ENCODE results near the gene CCDC57.

CCDC57 gene

GRCh38 chr17:82072827-82073226, 139.8 kb downstream of the CCDC57 start:
- Histone ChIP-seq H3K4me3 (IDR thresholded peaks at IDR 0.05; ENCODE audit: insufficient read depth, low read depth, low read length) (no peak overlapping the region), H3K4me1 (ENCODE audit: low read depth, poor library complexity, severe bottlenecking) (no peaks in the 10 kb centered on the region), H3K27me3 (ENCODE audit: insufficient read depth, low read depth) (no peaks in the 10 kb centered on the region; the same call in 1 of the 2 replicates), H2AFZ (ENCODE audit: low read depth) (no peak overlapping the region), H3K79me2 (ENCODE audit: insufficient read depth, low read depth) (no peaks in the 10 kb centered on the region), H3K27ac (no peak overlapping the region), H3K9ac (no peak overlapping the region), H4K20me1 (ENCODE audit: insufficient read depth) (no peaks in the 10 kb centered on the region), H3K4me2 (no peak overlapping the region), H3K36me3 (ENCODE audit: insufficient read depth) (no peaks in the 10 kb centered on the region)
- TF ChIP-seq CTCF (conservative IDR thresholded peaks at IDR 0.05; ENCODE audit: low read depth, low read length): no peak

GRCh38 chr17:82070611-82071010, 142.0 kb downstream of the CCDC57 start:
- H3K27ac ChIP-seq: no peak overlapping the region
- H4K20me1 ChIP-seq (ENCODE audit: insufficient read depth): no peaks in the 10 kb centered on the region
- H3K4me2 ChIP-seq: no peak overlapping the region
- H3K36me3 ChIP-seq (ENCODE audit: insufficient read depth): no peaks in the 10 kb centered on the region
- no peaks in the 10 kb centered on the region; the same call in 1 of the 2 replicates for H3K27me3 ChIP-seq (ENCODE audit: insufficient read depth, low read depth)
- no peak overlapping the region for H2AFZ ChIP-seq (ENCODE audit: low read depth)
- H3K4me3 ChIP-seq (IDR thresholded peaks at IDR 0.05; ENCODE audit: insufficient read depth, low read depth, low read length): no peak overlapping the region
- H3K4me1 ChIP-seq (ENCODE audit: low read depth, poor library complexity, severe bottlenecking): peaks cover 5% of the 10 kb centered on the region
- H3K9ac ChIP-seq: no peak overlapping the region
- no peak for TF ChIP-seq CTCF (conservative IDR thresholded peaks at IDR 0.05; ENCODE audit: low read depth, low read length)
- H3K79me2 ChIP-seq (ENCODE audit: insufficient read depth, low read depth): no peaks in the 10 kb centered on the region

- peak within 1 kb of the TSS; percentile 98 for H3K4me2 ChIP-seq
- peak within 1 kb of the TSS; percentile 46 for H3K27ac ChIP-seq
- H3K4me3 ChIP-seq (IDR thresholded peaks at IDR 0.05; ENCODE audit: insufficient read depth, low read depth, low read length): no peak within 1 kb of the TSS
- peaks cover 14% of the 10 kb centered on the region for H3K4me1 ChIP-seq (ENCODE audit: low read depth, poor library complexity, severe bottlenecking)
- H3K27me3 ChIP-seq (ENCODE audit: insufficient read depth, low read depth): no peaks in the 10 kb centered on the region; the same call in 1 of the 2 replicates
- no peaks in the 10 kb centered on the region for H4K20me1 ChIP-seq (ENCODE audit: insufficient read depth)
- H3K9ac ChIP-seq: peak within 1 kb of the TSS; percentile 85
- H3K36me3 ChIP-seq (ENCODE audit: insufficient read depth): peaks cover 6% of the 10 kb centered on the region
- peak within 1 kb of the TSS; percentile 62 for H2AFZ ChIP-seq (ENCODE audit: low read depth)
- peaks cover 13% of the 10 kb centered on the region for H3K79me2 ChIP-seq (ENCODE audit: insufficient read depth, low read depth)
- no peak for TF ChIP-seq CTCF (conservative IDR thresholded peaks at IDR 0.05; ENCODE audit: low read depth, low read length)
Observed at GRCh38 chr17:82065638-82066303, 146.9 kb downstream of the CCDC57 start, which contains the start of gene DUS1L. Gene DUS1L, minus strand, starts transcription at chr17:82065804. Its CDS starts 745 bp downstream, at chr17:82065059.

- Histone ChIP-seq H3K36me3 (ENCODE audit: insufficient read depth) (peaks cover 7% of the 10 kb centered on the region), H2AFZ (ENCODE audit: low read depth) (0 out of 2 replicates have a peak overlapping the region, but pooled peaks have one; percentile 26), H4K20me1 (ENCODE audit: insufficient read depth) (no peaks in the 10 kb centered on the region), H3K27ac (peak overlapping the region; percentile 46), H3K9ac (peak overlapping the region; percentile 85), H3K79me2 (ENCODE audit: insufficient read depth, low read depth) (peaks cover 13% of the 10 kb centered on the region), H3K4me1 (ENCODE audit: low read depth, poor library complexity, severe bottlenecking) (peaks cover 14% of the 10 kb centered on the region), H3K27me3 (ENCODE audit: insufficient read depth, low read depth) (no peaks in the 10 kb centered on the region), H3K4me3 (IDR thresholded peaks at IDR 0.05; ENCODE audit: insufficient read depth, low read depth, low read length) (no peak overlapping the region), H3K4me2 (peak overlapping the region; percentile 98)
- TF ChIP-seq CTCF (conservative IDR thresholded peaks at IDR 0.05; ENCODE audit: low read depth, low read length): no peak
Observed at GRCh38 chr17:82065193-82065637, 147.4 kb downstream of the CCDC57 start.
